Smooth muscle cell of trachea (primary cell): ENCODE results near the gene MAGOH. TPM values are rescaled to one million over a fixed set of nuclear protein-coding genes. Genes with fewer than 3 reads are reported as not detected.

Experiments used
- total RNA-seq: library from RNA; depleted of rRNA; stranded (reverse); fragments of >200 nt; gene quantifications from 2 replicates; pipeline ENCODE4 v1.2.1, GENCODE V29; 2014

The MAGOH gene
- total RNA-seq, result 13.6 and 32.4 TPM in 2 replicates

DNA sequence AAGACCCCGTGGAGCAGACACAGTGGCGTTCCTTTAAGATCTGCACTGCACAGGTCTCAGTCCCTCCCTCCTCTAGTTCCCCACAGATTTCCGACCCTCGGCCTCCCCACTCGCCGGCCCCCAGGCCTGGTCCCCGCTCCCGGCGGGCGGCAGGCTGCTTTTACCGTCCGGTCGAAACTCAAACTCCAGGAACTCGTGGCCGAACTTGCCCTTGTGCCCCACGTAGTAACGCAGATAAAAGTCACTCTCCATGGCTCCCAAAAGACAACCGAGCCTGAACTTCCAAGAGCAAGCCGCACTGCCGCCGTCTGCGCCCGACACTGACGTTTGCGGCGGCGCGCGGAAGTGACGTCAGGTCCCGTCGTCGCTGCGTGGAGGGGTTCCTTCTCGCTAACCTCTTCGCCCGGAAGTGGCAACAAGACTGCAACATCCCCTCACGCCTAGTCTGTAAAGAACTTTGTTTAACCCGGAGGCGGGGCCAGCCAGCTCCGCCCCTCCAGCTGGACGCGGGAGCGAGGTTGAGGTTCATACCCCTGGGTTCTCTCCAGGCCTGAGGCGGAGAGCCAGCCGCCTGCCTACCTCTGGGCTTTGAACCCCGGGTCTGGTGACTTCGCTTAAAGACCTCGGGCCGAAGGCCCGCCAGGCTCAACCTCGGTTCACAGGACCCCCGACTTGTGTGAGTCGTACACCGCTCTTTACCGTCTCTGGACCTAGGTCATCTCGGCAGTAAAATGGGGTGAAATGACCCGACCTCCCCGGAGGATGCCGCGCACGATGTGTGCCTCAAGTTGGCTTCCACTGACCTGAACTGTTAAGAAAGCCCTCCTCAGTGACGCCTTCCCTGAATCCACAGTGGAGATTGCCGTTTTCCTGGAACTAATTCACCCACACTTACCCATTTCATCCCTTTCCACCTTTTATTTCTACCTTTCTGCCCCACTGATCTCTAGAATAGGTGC, at the start of gene MAGOH:
Gene MAGOH, minus strand, starts transcription at position 322 of the 959 bp plus-strand sequence. Its CDS starts 70 bp downstream, at position 252.

DNA sequence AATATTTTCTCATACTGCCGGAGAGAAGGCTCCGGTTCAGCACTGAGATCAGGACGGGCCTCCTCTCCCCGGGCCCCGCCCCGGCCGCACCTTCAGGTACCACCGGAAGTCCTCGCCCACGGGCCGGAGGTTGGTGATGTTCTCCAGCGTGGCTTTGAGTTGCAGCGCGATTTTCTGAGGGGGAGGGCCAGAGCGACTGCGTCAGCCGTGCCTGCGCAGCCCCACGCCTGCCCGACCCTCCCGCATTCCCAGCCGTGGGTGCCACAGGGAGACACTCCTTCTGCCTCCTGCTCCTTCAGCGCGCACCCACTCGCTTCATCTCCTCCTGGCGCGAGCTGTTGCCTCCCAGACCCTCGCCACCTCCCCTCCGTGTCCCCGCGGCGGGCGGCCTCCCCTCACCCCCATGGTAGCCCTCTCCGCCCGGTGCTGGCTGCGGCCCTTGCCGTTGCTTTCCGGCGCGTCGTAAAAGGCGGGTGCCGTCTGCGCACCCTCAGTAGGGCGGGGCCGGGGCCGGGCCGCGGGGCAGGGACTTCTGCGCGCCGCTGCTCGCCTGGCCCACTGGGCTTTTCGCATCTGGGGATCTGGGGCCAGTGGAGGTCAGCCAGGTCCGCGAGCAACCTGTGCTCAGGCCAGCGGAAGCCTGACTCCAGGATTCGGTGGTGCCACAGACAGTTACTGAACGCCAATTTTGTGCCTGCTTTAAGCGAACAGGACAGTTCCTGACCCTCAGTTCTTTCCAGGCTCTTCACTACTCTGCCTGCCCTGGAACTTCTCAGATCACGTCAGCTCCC, 18.0 kb downstream of the MAGOH start, which contains the start of gene CZIB:
Gene CZIB, minus strand, starts transcription at position 464 of the 791 bp plus-strand sequence. Its CDS starts 59 bp downstream, at position 405.

DNA sequence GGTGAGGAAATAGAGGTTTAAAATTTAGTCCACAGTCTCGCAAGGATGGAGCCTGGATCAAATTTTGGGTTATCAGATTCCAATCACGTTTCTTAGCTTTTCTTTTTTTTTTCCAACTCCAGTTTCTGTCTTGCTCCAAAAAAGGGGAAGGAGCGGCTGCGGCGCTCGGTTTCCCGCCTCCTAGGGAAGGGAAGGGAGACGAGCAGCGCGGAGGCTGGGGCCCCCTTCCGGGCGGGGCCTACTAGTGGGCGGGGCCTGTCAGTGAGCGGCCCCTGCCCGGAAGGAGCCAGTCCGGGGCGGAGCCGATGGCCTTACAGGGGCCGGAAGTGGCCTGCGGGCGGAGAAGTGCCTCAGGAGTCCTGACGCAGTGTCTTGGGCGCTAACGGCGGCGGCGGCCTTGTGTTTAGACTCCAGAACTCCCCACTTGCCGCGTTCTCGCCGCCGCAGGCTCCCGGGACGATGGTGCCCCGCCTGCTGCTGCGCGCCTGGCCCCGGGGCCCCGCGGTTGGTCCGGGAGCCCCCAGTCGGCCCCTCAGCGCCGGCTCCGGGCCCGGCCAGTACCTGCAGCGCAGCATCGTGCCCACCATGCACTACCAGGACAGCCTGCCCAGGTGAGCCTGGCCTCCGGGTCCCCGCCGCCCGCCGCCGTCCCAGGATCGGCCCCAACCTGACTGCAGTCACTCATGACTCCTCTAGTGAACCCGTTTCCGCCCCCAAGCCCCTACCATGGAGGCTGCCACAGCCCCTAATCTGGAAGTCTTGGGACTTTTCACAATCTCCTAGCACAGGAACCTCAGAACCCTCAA, 41.6 kb downstream of the MAGOH start, which contains the start of gene CPT2:
Gene CPT2, plus strand, starts transcription at position 340 of the 806 bp plus-strand sequence. Its CDS starts 120 bp downstream, at position 460.

Other genes starting within 250 kb of the MAGOH start
- 34.8 and 87.5 TPM in 2 replicates for gene PODN, start 176.3 kb downstream of the MAGOH start, total RNA-seq
- gene SLC1A7, start 95.9 kb downstream of the MAGOH start, total RNA-seq, result 0.73 and 1.2 TPM in 2 replicates
- gene CPT2, start 41.7 kb downstream of the MAGOH start, total RNA-seq, result 18.9 and 25.1 TPM in 2 replicates
- gene CZIB, start 17.9 kb downstream of the MAGOH start, total RNA-seq, result 55.7 and 74.3 TPM in 2 replicates
- gene LRP8, start 89.6 kb upstream of the MAGOH start, total RNA-seq, result 3.3 and 16.3 TPM in 2 replicates
- gene DMRTB1, start 220.9 kb upstream of the MAGOH start, total RNA-seq, result not detected in 2 replicates